ENCODE data around the gene CRX.

DNA sequence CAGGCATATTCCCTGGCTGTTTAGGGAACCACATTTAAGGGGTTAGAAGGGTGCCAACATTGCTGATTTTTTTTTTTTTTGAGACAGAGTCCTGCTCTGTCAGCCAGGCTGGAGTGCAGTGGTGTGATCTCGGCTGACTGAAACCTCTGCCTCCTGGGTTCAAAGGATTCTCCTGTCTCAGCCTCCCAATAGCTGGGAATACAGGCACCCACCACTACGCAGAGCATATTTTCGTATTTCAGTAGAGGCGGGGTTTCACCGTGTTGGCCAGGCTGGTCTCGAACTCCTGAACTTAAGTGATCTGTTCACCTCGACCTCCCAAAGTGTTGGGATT, 7.8 kb upstream of the CRX start:
- no peak for TF ChIP-seq EZH2 (IDR thresholded peaks at IDR 0.05; ENCODE audit: borderline replicate concordance, low read depth, low read length, severe bottlenecking)
- TF ChIP-seq, protein P1, sequence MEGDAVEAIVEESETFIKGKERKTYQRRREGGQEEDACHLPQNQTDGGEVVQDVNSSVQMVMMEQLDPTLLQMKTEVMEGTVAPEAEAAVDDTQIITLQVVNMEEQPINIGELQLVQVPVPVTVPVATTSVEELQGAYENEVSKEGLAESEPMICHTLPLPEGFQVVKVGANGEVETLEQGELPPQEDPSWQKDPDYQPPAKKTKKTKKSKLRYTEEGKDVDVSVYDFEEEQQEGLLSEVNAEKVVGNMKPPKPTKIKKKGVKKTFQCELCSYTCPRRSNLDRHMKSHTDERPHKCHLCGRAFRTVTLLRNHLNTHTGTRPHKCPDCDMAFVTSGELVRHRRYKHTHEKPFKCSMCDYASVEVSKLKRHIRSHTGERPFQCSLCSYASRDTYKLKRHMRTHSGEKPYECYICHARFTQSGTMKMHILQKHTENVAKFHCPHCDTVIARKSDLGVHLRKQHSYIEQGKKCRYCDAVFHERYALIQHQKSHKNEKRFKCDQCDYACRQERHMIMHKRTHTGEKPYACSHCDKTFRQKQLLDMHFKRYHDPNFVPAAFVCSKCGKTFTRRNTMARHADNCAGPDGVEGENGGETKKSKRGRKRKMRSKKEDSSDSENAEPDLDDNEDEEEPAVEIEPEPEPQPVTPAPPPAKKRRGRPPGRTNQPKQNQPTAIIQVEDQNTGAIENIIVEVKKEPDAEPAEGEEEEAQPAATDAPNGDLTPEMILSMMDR (IDR thresholded peaks at IDR 0.05; ENCODE audit: borderline replicate concordance, extremely low read depth, low read length, poor library complexity, severe bottlenecking), result no peak
